Measurements from ENCODE around the gene PTPRG. TPM values are rescaled to one million over a fixed set of nuclear protein-coding genes. Genes with fewer than 3 reads are reported as not detected.

The PTPRG gene
- total RNA-seq, 6 experiments from 2014 or later: 29.4 to 34.7 (median 32.7) TPM

- no peak for TF ChIP-seq CTCF (IDR thresholded peaks at IDR 0.05)
- Mint-ChIP-seq H3K4me1 (ENCODE audit: low read depth) (peaks cover 25% of the 10 kb centered on the region), H3K4me3 (no peak overlapping the region), H3K27me3 (ENCODE audit: insufficient read depth) (no peaks in the 10 kb centered on the region), H3K36me3 (ENCODE audit: low read depth) (no peaks in the 10 kb centered on the region), H3K9me3 (no peaks in the 10 kb centered on the region), H3K27ac (no peak overlapping the region)
- DNase-seq: no peak
Observed at GRCh38 chr3:62094461-62094860, 533.1 kb downstream of the PTPRG start.

DNA sequence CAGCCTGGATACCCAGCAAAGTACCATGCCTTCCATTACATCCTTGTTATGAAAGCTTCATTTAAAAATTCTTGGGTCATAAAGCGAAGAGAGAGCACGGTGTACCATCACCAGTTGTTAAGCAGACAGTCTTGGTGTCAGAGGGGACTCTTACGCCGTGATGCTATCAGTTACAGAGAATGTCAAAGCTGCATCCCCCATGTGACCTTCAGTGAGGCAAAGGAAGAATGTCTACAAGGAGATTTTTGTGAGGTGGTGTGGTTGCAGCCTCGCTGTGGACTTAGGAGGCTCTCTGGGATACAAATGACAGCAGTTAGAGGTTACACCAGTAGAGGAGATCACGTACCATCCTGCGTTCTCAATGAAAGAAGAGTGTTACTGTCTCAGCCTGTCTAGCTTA, 533.7 kb downstream of the PTPRG start:
- Mint-ChIP-seq H3K27ac (no peak overlapping the region), H3K36me3 (ENCODE audit: low read depth) (no peaks in the 10 kb centered on the region), H3K4me1 (ENCODE audit: low read depth) (peaks cover 25% of the 10 kb centered on the region), H3K4me3 (no peak overlapping the region), H3K27me3 (ENCODE audit: insufficient read depth) (no peaks in the 10 kb centered on the region), H3K9me3 (no peaks in the 10 kb centered on the region)
- no peak for DNase-seq
- TF ChIP-seq CTCF (IDR thresholded peaks at IDR 0.05): no peak

- Mint-ChIP-seq H3K4me1 (ENCODE audit: low read depth) (peaks cover 25% of the 10 kb centered on the region), H3K27me3 (ENCODE audit: insufficient read depth) (no peaks in the 10 kb centered on the region), H3K36me3 (ENCODE audit: low read depth) (no peaks in the 10 kb centered on the region), H3K9me3 (no peaks in the 10 kb centered on the region), H3K27ac (no peak overlapping the region), H3K4me3 (no peak overlapping the region)
- peak; percentile 6 for DNase-seq
- TF ChIP-seq CTCF (IDR thresholded peaks at IDR 0.05): no peak
Observed at GRCh38 chr3:62095756-62096155, 534.4 kb downstream of the PTPRG start.

DNA sequence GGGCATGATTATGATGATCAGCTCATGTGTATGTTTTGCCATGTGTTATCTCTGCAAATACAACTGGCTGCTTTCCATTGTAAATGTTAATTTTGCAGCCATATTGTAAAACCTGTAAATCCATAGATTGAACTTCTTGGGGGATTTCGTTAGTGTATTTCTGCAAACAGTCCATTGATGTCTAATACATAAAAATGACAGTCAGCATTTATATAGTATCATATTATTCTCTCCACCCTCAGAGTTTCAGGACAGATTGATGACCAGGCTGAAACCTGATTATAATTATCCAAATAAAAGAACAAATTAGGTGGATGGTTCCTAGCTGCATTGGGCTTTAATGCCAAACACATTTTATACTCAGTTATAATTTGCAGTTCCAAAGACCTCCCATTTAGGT, 535.1 kb downstream of the PTPRG start:
- no peak overlapping the region for H3K27ac Mint-ChIP-seq
- no peaks in the 10 kb centered on the region for H3K27me3 Mint-ChIP-seq (ENCODE audit: insufficient read depth)
- no peaks in the 10 kb centered on the region for H3K36me3 Mint-ChIP-seq (ENCODE audit: low read depth)
- H3K9me3 Mint-ChIP-seq: no peaks in the 10 kb centered on the region
- peaks cover 27% of the 10 kb centered on the region for H3K4me1 Mint-ChIP-seq (ENCODE audit: low read depth)
- no peak overlapping the region for H3K4me3 Mint-ChIP-seq
- no peak for TF ChIP-seq CTCF (IDR thresholded peaks at IDR 0.05)
- DNase-seq: no peak

GRCh38 chr3:62097121-62097520, 535.8 kb downstream of the PTPRG start:
- Mint-ChIP-seq H3K4me3 (no peak overlapping the region), H3K9me3 (no peaks in the 10 kb centered on the region), H3K4me1 (ENCODE audit: low read depth) (peaks cover 33% of the 10 kb centered on the region), H3K27ac (no peak overlapping the region), H3K36me3 (ENCODE audit: low read depth) (no peaks in the 10 kb centered on the region), H3K27me3 (ENCODE audit: insufficient read depth) (no peaks in the 10 kb centered on the region)
- no peak for TF ChIP-seq CTCF (IDR thresholded peaks at IDR 0.05)
- no peak for DNase-seq
